ENCODE results near the gene ERMARD.

- TF ChIP-seq CTCF (conservative IDR thresholded peaks at IDR 0.05; ENCODE audit: low read length) = no peak
- TF ChIP-seq EZH2phosphoT487 (IDR thresholded peaks at IDR 0.05; ENCODE audit: borderline replicate concordance, low read depth, low read length) = no peak
Measured at GRCh38 chr6:169806701-169807100, 55.3 kb downstream of the ERMARD start.
